ENCODE measurements around the gene STAT6. TPM values are rescaled to one million over a fixed set of nuclear protein-coding genes. Genes with fewer than 3 reads are reported as not detected.

STAT6 gene
- polyA plus RNA-seq, 2 of the 4 experiments (the other 2 are of a cell fraction): 58.8 to 59.0 TPM

DNA sequence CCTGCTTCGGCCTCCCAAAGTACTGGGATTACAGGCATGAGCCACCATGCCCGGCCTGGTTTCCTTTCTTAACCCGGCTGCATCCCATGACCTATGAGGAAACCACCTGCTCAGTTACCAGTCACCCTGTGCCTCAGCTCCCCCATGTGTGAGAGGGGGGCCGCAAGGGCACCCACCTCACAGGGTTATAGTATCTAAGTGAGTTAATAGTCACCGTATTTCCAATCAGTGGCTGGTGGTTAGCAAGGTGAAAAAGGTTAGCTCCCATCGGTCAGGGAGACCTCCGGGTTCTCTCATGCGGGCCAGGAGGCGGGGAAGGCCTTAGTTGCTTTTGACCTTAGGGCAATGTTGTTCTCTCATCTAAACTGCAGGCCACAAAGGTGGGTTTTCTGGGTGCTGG, 23.8 kb upstream of the STAT6 start:
- Histone ChIP-seq H3K4me3 (no peak overlapping the region), H3K27ac (peak overlapping the region in 1 of 2 experiments; percentile 45; a peak in 2 of 6 replicates)
- POLR2A ChIA-PET: no interaction called here

GRCh38 chr12:57133916-57134315, 22.8 kb upstream of the STAT6 start:
- Histone ChIP-seq H3K4me3 (no peak overlapping the region), H3K27ac (peak overlapping the region in 1 of 2 experiments; percentile 57; a peak in 2 of 6 replicates), H3K4me2 (no peak overlapping the region), H3K9me3 (no peaks in the 10 kb centered on the region), H3K4me1 (peaks cover 48% of the 10 kb centered on the region)
- TF ChIP-seq, protein P1, sequence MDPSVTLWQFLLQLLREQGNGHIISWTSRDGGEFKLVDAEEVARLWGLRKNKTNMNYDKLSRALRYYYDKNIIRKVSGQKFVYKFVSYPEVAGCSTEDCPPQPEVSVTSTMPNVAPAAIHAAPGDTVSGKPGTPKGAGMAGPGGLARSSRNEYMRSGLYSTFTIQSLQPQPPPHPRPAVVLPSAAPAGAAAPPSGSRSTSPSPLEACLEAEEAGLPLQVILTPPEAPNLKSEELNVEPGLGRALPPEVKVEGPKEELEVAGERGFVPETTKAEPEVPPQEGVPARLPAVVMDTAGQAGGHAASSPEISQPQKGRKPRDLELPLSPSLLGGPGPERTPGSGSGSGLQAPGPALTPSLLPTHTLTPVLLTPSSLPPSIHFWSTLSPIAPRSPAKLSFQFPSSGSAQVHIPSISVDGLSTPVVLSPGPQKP (IDR thresholded peaks at IDR 0.05; ENCODE audit: low read depth, low read length): no peak
- TF ChIP-seq, protein P2, sequence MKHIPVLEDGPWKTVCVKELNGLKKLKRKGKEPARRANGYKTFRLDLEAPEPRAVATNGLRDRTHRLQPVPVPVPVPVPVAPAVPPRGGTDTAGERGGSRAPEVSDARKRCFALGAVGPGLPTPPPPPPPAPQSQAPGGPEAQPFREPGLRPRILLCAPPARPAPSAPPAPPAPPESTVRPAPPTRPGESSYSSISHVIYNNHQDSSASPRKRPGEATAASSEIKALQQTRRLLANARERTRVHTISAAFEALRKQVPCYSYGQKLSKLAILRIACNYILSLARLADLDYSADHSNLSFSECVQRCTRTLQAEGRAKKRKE (CRISPR knock-in tag; IDR thresholded peaks at IDR 0.05; ENCODE audit: low read depth): no peak
- TF ChIP-seq SREBF2 (IDR thresholded peaks at IDR 0.05) (no peak), ZFP36 (IDR thresholded peaks at IDR 0.05; ENCODE audit: borderline replicate concordance, partially characterized antibody) (no peak), NFE2L2 (conservative IDR thresholded peaks at IDR 0.05; ENCODE audit: low read length) (no peak), POLR2AphosphoS2 (conservative IDR thresholded peaks at IDR 0.05; ENCODE audit: low read length) (no peak), HOXB5 (CRISPR knock-in tag; IDR thresholded peaks at IDR 0.05) (no peak), RAD21 (conservative IDR thresholded peaks at IDR 0.05 in 1 of 2, IDR thresholded peaks at IDR 0.05 in 1 of 2) (no peak), MAX (IDR thresholded peaks at IDR 0.05) (no peak), MAFK (IDR thresholded peaks at IDR 0.05; ENCODE audit: partially characterized antibody) (no peak), POLR2A (IDR thresholded peaks at IDR 0.05; ENCODE audit: low read length) (no peak), CBX8 (IDR thresholded peaks at IDR 0.05) (no peak), HEYL (CRISPR knock-in tag; IDR thresholded peaks at IDR 0.05) (no peak), CEBPB (IDR thresholded peaks at IDR 0.05) (no peak), CHD2 (IDR thresholded peaks at IDR 0.05; ENCODE audit: low read length, partially characterized antibody) (no peak), CHD4 (IDR thresholded peaks at IDR 0.05; ENCODE audit: borderline replicate concordance) (no peak)
- TF ChIP-seq, protein P3, sequence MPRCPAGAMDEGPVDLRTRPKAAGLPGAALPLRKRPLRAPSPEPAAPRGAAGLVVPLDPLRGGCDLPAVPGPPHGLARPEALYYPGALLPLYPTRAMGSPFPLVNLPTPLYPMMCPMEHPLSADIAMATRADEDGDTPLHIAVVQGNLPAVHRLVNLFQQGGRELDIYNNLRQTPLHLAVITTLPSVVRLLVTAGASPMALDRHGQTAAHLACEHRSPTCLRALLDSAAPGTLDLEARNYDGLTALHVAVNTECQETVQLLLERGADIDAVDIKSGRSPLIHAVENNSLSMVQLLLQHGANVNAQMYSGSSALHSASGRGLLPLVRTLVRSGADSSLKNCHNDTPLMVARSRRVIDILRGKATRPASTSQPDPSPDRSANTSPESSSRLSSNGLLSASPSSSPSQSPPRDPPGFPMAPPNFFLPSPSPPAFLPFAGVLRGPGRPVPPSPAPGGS (IDR thresholded peaks at IDR 0.05): no peak
- ATAC-seq (no peak), FAIRE-seq (no peak), DNase-seq (ENCODE audit: low read depth in 1 of 2, low spot score in 1 of 2) (no peak)
- 87% methylated on average over 6 of the region's 6 CpGs for WGBS (ENCODE audit: missing lambda C conversion rate)
- ChIA-PET CTCF (interaction anchor here (0.7 to 20.0 kb wide), 4 partner anchors 10 to 44 kb away, joined by 3 to 1152 read pairs (median 27); no protein-coding TSS in a partner anchor), POLR2A (no interaction called here)

More for the DNA sequence above, 23.8 kb upstream of the STAT6 start:
- WGBS (ENCODE audit: missing lambda C conversion rate): 92% methylated on average over 9 of the region's 9 CpGs
- TF ChIP-seq RARB (CRISPR knock-in tag; IDR thresholded peaks at IDR 0.05): no peak
- no peak for TF ChIP-seq ZC3H11A (IDR thresholded peaks at IDR 0.05)
- no peak for TF ChIP-seq ZFP36 (IDR thresholded peaks at IDR 0.05; ENCODE audit: borderline replicate concordance, partially characterized antibody)
- ATAC-seq (no peak), DNase-seq (ENCODE audit: low read depth in 1 of 2, low spot score in 1 of 2) (no peak), FAIRE-seq (no peak)
- no peak overlapping the region for H3K4me2 ChIP-seq
- H3K9me3 ChIP-seq: no peaks in the 10 kb centered on the region
- CTCF ChIA-PET: interaction anchor here (1.8 to 6.6 kb wide), 7 partner anchors 11 to 128 kb away, joined by 5 to 51 read pairs (median 10); no protein-coding TSS in a partner anchor
- peaks cover 39% of the 10 kb centered on the region for H3K4me1 ChIP-seq

DNA sequence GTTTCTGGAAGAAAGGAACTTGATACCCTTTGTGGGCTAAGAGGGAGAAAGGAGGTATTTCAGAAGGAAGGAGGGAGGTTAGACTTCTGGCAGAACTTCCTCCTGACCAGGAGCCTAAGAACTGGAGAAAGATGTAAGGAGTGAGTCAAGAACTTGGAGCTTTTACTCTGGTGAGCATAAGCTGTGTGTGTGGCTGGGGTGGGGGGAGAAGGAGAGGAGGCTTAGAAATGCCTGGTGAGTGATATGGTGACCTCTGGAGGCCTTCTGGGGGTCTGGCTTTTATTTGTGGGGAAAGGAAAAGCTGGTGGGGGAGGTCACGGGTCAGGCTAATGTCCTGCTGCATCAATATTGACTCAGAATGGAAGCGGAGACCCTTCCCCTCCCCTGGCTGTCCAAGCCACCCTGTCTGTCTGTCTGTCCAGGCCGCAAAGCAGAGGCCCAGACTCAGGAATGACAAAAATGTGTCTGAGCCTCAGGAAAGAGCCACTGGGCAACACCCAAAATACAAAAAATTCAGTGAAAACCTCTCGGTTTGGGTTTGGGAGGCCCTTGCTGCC, 21.9 kb upstream of the STAT6 start:
- WGBS (ENCODE audit: missing lambda C conversion rate): 46% methylated on average over 4 of the region's 4 CpGs
- H3K4me2 ChIP-seq: peak overlapping the region; percentile 2; the same call in 1 of the 3 replicates
- H3K27ac ChIP-seq: peak overlapping the region in 1 of 2 experiments; percentile 57; a peak in 3 of 6 replicates
- POLR2A ChIA-PET: no interaction called here
- ATAC-seq (no peak), DNase-seq (ENCODE audit: low read depth in 1 of 2, low spot score in 1 of 2) (no peak), FAIRE-seq (no peak)
- TF ChIP-seq SREBF2 (IDR thresholded peaks at IDR 0.05) (no peak), EHMT2 (IDR thresholded peaks at IDR 0.05; ENCODE audit: low read depth) (no peak), MAZ (IDR thresholded peaks at IDR 0.05; ENCODE audit: borderline replicate concordance, low read depth, low read length) (no peak), TP53 (CRISPR knock-in tag; IDR thresholded peaks at IDR 0.05) (no peak), ZNF302 (CRISPR knock-in tag; IDR thresholded peaks at IDR 0.05) (no peak), BHLHE40 (IDR thresholded peaks at IDR 0.05; ENCODE audit: low read depth, low read length) (no peak), HOXA7 (CRISPR knock-in tag; IDR thresholded peaks at IDR 0.05) (no peak), CBX2 (IDR thresholded peaks at IDR 0.05; ENCODE audit: borderline replicate concordance, low read depth) (no peak), GATA3 (IDR thresholded peaks at IDR 0.05; ENCODE audit: borderline replicate concordance) (no peak), FOSB (CRISPR knock-in tag; IDR thresholded peaks at IDR 0.05) (no peak), MAFK (IDR thresholded peaks at IDR 0.05; ENCODE audit: partially characterized antibody) (no peak), KDM1A (IDR thresholded peaks at IDR 0.05; ENCODE audit: low read depth) (no peak), MYC (IDR thresholded peaks at IDR 0.05; ENCODE audit: borderline replicate concordance, low read length) (no peak), POLR2AphosphoS2 (conservative IDR thresholded peaks at IDR 0.05; ENCODE audit: low read length) (no peak)
- TF ChIP-seq, protein P4, sequence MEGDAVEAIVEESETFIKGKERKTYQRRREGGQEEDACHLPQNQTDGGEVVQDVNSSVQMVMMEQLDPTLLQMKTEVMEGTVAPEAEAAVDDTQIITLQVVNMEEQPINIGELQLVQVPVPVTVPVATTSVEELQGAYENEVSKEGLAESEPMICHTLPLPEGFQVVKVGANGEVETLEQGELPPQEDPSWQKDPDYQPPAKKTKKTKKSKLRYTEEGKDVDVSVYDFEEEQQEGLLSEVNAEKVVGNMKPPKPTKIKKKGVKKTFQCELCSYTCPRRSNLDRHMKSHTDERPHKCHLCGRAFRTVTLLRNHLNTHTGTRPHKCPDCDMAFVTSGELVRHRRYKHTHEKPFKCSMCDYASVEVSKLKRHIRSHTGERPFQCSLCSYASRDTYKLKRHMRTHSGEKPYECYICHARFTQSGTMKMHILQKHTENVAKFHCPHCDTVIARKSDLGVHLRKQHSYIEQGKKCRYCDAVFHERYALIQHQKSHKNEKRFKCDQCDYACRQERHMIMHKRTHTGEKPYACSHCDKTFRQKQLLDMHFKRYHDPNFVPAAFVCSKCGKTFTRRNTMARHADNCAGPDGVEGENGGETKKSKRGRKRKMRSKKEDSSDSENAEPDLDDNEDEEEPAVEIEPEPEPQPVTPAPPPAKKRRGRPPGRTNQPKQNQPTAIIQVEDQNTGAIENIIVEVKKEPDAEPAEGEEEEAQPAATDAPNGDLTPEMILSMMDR (IDR thresholded peaks at IDR 0.05): no peak
- no peak overlapping the region for H3K4me3 ChIP-seq
- no peaks in the 10 kb centered on the region for H3K9me3 ChIP-seq
- CTCF ChIA-PET: interaction anchor here (0.6 to 20.0 kb wide), 5 partner anchors 9 to 128 kb away, joined by 3 to 1152 read pairs (median 3); no protein-coding TSS in a partner anchor
- peaks cover 40% of the 10 kb centered on the region; the same call in 2 of the 3 replicates for H3K4me1 ChIP-seq

Data from A549 (cell line).